Measurements from ENCODE around the gene HMGN1. TPM values are rescaled to one million over a fixed set of nuclear protein-coding genes. Genes with fewer than 3 reads are reported as not detected.

HMGN1 gene
- total RNA-seq, 1 experiment from 2014 or later = 391 TPM

DNA sequence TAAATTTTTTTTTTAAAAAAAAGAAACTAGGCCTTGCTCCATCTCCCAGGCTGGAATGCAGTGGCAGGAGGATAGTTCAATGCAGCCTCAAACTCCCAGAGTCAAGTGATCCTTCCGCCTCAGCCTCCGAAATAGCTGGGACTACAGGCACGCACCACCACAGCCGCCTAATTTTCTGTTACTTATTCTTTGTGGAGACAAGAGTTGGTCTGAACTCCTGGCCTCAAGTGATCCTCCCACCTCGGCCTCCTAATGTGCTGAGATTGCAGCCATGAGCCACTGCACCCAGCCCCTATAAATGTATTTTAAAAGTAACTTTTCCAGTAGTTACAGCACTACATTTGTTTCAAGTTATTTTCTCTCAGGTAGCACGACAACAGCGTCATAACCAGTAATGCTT is 37.7 kb downstream of the HMGN1 start:
- no TSS peak for BruUV-seq (replicated peaks)

DNA sequence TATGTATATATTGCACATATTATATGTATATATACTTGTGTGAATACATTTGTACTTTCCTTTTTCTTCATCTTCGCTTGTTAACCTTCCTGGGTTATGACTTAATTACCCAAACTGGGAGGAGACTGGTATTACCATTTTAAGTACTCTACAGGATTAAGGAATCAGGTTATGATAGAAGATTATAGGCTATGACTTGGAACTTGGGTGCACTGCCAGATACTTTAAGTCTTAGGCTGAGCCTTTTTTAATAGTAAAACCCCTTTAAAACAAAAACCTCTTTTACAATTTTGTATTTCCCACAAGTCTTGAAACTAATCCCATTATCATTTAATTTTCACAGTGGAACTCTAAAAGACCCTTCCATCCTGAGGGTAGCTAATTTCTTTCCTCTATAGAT is 41.4 kb downstream of the HMGN1 start:
- CTCF ChIA-PET = no interaction called here
- no peak for DNase-seq
- no TSS peak for BruUV-seq (replicated peaks)
- POLR2A ChIA-PET = no interaction called here
- H3K4me3 Mint-ChIP-seq (ENCODE audit: unreplicated experiment) = no peak overlapping the region
- H3K36me3 ChIP-seq (ENCODE audit: control insufficient read depth, insufficient read depth, low read length) = no peaks in the 10 kb centered on the region
- peaks cover 75% of the 10 kb centered on the region for H3K36me3 Mint-ChIP-seq (ENCODE audit: insufficient read depth, unreplicated experiment)
- intact Hi-C loops (cut with micrococcal nuclease; ENCODE audit: unreplicated experiment) = no loop called here
- TF ChIP-seq CTCF (IDR thresholded peaks at IDR 0.05; ENCODE audit: insufficient read depth in 1 of 2, low read depth in 1 of 2, low read length in 1 of 2, severe bottlenecking in 1 of 2, unreplicated experiment in 1 of 2) = no peak
- no peaks in the 10 kb centered on the region for H3K27me3 Mint-ChIP-seq (ENCODE audit: insufficient read depth, unreplicated experiment)
- H3K4me1 ChIP-seq = peaks cover 6% of the 10 kb centered on the region
- peaks cover 6% of the 10 kb centered on the region for H3K4me1 Mint-ChIP-seq (ENCODE audit: low read depth, unreplicated experiment)
- no peaks in the 10 kb centered on the region for H3K9me3 Mint-ChIP-seq (ENCODE audit: unreplicated experiment)
- no peak overlapping the region for H3K27ac Mint-ChIP-seq (ENCODE audit: unreplicated experiment)
- H3K4me3 ChIP-seq (ENCODE audit: low read depth, low read length) = no peak overlapping the region
- no peaks in the 10 kb centered on the region for H3K9me3 ChIP-seq
- no peaks in the 10 kb centered on the region for H3K27me3 ChIP-seq (replicated peaks; ENCODE audit: control insufficient read depth, insufficient read depth, low read length)

More for the DNA sequence above, 37.7 kb downstream of the HMGN1 start:
- H3K4me3 Mint-ChIP-seq (ENCODE audit: unreplicated experiment) = no peak overlapping the region
- Histone ChIP-seq H3K36me3 (ENCODE audit: control insufficient read depth, insufficient read depth, low read length) (no peaks in the 10 kb centered on the region), H3K27me3 (replicated peaks; ENCODE audit: control insufficient read depth, insufficient read depth, low read length) (no peaks in the 10 kb centered on the region), H3K4me3 (ENCODE audit: low read depth, low read length) (no peak overlapping the region), H3K9me3 (no peaks in the 10 kb centered on the region), H3K4me1 (peaks cover 10% of the 10 kb centered on the region)
- H3K36me3 Mint-ChIP-seq (ENCODE audit: insufficient read depth, unreplicated experiment) = peaks cover 64% of the 10 kb centered on the region
- TF ChIP-seq CTCF (IDR thresholded peaks at IDR 0.05; ENCODE audit: insufficient read depth in 1 of 2, low read depth in 1 of 2, low read length in 1 of 2, severe bottlenecking in 1 of 2, unreplicated experiment in 1 of 2) = no peak
- H3K27me3 Mint-ChIP-seq (ENCODE audit: insufficient read depth, unreplicated experiment) = no peaks in the 10 kb centered on the region
- ChIA-PET POLR2A (no interaction called here), CTCF (no interaction called here)
- H3K27ac Mint-ChIP-seq (ENCODE audit: unreplicated experiment) = no peak overlapping the region
- intact Hi-C loops (cut with micrococcal nuclease; ENCODE audit: unreplicated experiment) = loop anchor here (10.0 kb wide), 1 partner anchor 134 kb away; the partner anchor contains the start of gene LCA5L
- peaks cover 19% of the 10 kb centered on the region for H3K4me1 Mint-ChIP-seq (ENCODE audit: low read depth, unreplicated experiment)
- no peak for DNase-seq
- H3K9me3 Mint-ChIP-seq (ENCODE audit: unreplicated experiment) = no peaks in the 10 kb centered on the region

- BruUV-seq (replicated peaks) = no TSS peak
- ChIA-PET POLR2A (no interaction called here), CTCF (no interaction called here)
- Mint-ChIP-seq H3K27me3 (ENCODE audit: insufficient read depth, unreplicated experiment) (no peaks in the 10 kb centered on the region), H3K4me3 (ENCODE audit: unreplicated experiment) (no peak overlapping the region), H3K36me3 (ENCODE audit: insufficient read depth, unreplicated experiment) (peaks cover 56% of the 10 kb centered on the region), H3K4me1 (ENCODE audit: low read depth, unreplicated experiment) (no peaks in the 10 kb centered on the region), H3K9me3 (ENCODE audit: unreplicated experiment) (no peaks in the 10 kb centered on the region), H3K27ac (ENCODE audit: unreplicated experiment) (no peak overlapping the region)
- Histone ChIP-seq H3K36me3 (ENCODE audit: control insufficient read depth, insufficient read depth, low read length) (no peaks in the 10 kb centered on the region; the same call in 1 of the 2 replicates), H3K9me3 (peaks cover 4% of the 10 kb centered on the region; the same call in 1 of the 2 replicates), H3K27me3 (replicated peaks; ENCODE audit: control insufficient read depth, insufficient read depth, low read length) (no peaks in the 10 kb centered on the region), H3K4me3 (ENCODE audit: low read depth, low read length) (no peak overlapping the region), H3K4me1 (no peaks in the 10 kb centered on the region)
- no peak for TF ChIP-seq CTCF (IDR thresholded peaks at IDR 0.05; ENCODE audit: insufficient read depth in 1 of 2, low read depth in 1 of 2, low read length in 1 of 2, severe bottlenecking in 1 of 2, unreplicated experiment in 1 of 2)
- DNase-seq = no peak
- intact Hi-C loops (cut with micrococcal nuclease; ENCODE audit: unreplicated experiment) = no loop called here
Measured at GRCh38 chr21:39300587-39300986, 48.3 kb downstream of the HMGN1 start.

All from Caco-2 (cell line).